GM23248 (cell line): ENCODE measurements around the gene KRTAP4-16.
"Not testable (repeated sequence)": the region's sequence is repeated elsewhere in the genome, so short reads cannot be mapped to it uniquely, and the experiment has no call there.

Source experiments
- EZH2 ChIP-seq: fragments of 200-600 bp; sonication (generic); IDR thresholded peaks from 2 replicates; pipeline ENCODE4 v1.6.1; 2018; ENCODE audit warnings: antibody characterized with exemption, mild to moderate bottlenecking; ENCODE audit not compliant: insufficient read depth, poor library complexity, severe bottlenecking
- EZH2phosphoT487 ChIP-seq: fragments of 200-600 bp; sonication (generic); IDR thresholded peaks from 2 replicates; pipeline ENCODE4 v1.6.1; 2018; ENCODE audit warnings: antibody characterized with exemption, moderate library complexity, mild to moderate bottlenecking, low read depth; ENCODE audit not compliant: insufficient read depth

DNA sequence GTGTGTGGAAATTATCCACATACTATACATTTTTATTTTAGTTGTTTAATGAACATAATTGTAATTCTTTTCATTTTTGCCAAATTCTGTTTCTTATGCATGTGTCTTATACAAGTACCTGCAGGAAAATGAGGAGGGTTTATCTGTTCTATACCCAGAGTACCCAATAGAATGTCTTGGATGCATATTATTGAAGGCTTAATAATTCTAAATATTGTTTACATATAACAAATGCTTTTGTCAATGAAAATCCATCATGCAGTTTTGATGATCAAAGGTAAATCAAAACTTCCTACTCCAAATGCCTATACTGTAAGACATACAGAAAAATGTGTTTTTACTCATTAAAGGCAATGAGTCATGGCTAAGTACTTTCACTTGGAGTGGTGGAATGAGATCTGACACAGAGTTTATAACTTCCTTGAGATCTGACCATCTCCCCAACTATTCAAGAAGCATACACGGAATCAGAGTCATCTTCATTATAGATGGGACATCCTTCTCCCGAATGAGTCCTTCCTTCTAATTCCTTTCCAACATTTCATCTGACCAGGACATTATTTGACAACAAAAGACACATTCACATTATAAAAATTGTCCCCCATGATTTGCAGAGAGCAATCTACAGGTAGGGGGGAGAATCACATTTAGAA, 2.5 kb upstream of the KRTAP4-16 start:
- TF ChIP-seq EZH2, EZH2phosphoT487: not testable (repeated sequence)
